Stimulated activated effector memory CD8-positive, alpha-beta T cell treated with anti-CD3 and anti-CD28 coated beads, Interleukin-12 subunit alpha, Interleukin-12 subunit beta, amount 100 ng/mL, for 72 hours (primary cell): ENCODE results near the gene VPS51.

Experiments used
- ATAC-seq: fragments of 150-1000 bp; cut with Tn5 transposase; 2 replicates; pipeline ENCODE4 v1.10.0; 2021
- DNase-seq, 2 donors: peaks; one replicate each; pipeline ENCODE4 v3.0.0; 2021 to 2022; ENCODE audit warnings: low spot score in 2 of 2
- H3K27ac Mint-ChIP-seq: one replicate; pipeline ENCODE4 v1.8.0; 2022; ENCODE audit warnings: mild to moderate bottlenecking, mixed read lengths
- H3K36me3 Mint-ChIP-seq: one replicate; pipeline ENCODE4 v1.8.0; 2022; ENCODE audit warnings: mild to moderate bottlenecking, mixed read lengths
- H3K4me1 Mint-ChIP-seq: one replicate; pipeline ENCODE4 v1.8.0; 2022; ENCODE audit warnings: mixed read lengths
- H3K4me3 Mint-ChIP-seq: one replicate; pipeline ENCODE4 v1.8.0; 2022; ENCODE audit warnings: mild to moderate bottlenecking, mixed read lengths
- H3K9me3 Mint-ChIP-seq: one replicate; pipeline ENCODE4 v1.8.0; 2022; ENCODE audit warnings: mixed read lengths

The VPS51 gene

DNA sequence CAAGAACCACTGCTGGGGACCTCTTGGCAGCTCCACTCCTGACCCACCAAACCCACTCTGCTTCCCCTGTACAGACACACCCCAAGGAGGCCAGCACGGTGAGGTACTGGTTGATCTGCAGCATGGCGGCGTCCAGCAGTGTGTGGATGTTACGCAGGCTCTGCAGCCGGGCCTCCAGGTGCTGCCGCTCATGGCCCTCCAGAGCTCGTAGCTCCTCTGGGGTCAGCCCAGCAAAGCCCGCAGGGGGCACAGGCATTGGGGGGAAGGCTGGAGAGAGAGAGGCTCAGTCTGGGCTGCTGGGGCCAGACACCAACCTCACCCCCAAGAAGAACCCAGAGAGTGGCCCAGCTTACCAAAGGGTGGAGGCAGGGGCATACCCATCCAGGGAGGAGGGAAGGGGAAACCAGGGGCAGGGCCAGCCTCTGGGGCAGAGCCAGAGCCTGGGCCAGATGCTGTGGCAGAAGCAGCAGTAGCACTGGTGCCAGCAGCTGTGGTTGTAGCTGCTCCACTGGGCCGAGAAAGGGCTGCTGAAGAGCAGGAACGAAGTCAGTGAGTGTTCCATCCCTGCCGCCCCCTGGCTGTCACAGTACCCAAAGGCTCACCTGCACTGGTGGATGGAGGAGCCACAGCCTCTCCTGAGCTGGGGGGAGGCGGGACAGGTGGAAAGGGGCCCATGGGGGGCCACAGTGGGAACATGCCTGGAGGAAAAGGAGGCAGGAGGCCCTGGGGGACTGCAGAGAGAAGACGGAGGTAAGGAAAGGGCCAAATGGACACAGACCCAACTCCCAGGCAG is 33.8 kb downstream of the VPS51 start:
- peaks cover 99% of the 10 kb centered on the region for H3K36me3 Mint-ChIP-seq
- H3K27ac Mint-ChIP-seq: peak overlapping the region; percentile 43

DNA sequence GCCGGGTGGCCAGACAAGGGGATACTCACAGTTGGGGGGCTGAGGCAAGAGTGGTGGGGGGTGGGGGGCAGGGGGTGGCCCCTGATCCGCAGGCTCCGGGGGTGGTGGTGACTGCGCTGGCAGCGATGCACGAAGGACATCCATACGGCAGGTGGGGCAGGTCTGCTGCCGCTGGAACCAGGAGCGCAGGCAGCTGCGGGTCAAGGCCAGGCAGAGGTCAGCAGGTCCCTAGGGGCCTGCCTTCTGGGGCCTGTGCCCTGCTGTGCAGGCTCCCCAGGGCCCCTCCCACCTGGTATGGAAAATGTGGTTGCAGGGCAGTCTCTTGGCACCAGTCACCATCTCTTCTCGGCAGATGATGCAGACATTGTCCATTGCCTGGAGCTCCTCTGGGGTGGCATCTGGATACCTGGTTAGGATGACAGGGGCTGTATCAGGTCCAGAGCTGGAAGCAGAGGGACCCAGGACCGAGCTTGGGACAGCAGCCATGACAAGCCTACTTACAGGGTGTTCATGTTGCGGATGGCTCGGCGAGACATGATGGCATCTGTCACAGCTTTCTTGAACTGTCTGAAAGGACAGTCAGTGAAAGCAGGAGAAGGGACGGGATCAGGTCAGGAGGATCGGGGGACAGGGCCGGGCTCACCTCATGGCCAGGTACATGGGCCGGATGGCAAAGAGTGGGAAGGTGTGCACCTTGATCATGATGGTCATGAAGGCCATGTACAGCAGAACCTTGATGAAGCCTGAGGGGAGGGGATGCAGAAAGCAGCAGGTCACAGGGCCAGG is 34.8 kb downstream of the VPS51 start:
- H3K4me3 Mint-ChIP-seq: no peak overlapping the region
- peak overlapping the region; percentile 43 for H3K27ac Mint-ChIP-seq
- H3K9me3 Mint-ChIP-seq: no peaks in the 10 kb centered on the region
- H3K4me1 Mint-ChIP-seq: peaks cover 43% of the 10 kb centered on the region
- H3K36me3 Mint-ChIP-seq: peaks cover 99% of the 10 kb centered on the region
- DNase-seq: no peak
- ATAC-seq: no peak

More for the DNA sequence above, 33.8 kb downstream of the VPS51 start:
- no peaks in the 10 kb centered on the region for H3K9me3 Mint-ChIP-seq
- peaks cover 36% of the 10 kb centered on the region for H3K4me1 Mint-ChIP-seq
- DNase-seq (no peak), ATAC-seq (no peak)
- no peak overlapping the region for H3K4me3 Mint-ChIP-seq

DNA sequence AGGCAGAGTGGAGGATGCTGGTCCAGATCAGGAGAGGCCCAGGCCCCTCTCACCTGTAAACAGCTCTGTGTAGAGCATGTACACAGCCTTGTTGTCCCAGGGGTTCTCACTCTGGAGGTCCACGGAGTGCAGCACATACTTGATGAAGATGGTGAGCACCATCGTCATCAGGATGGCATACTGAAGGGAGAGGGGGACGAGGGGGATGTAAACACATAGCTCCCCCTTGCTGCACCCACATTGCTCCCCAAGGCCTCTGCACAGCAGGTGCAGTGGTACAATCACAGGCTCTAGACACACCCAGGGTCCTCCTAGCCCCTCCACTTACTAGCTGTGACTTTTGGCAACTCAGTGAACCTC is 35.4 kb downstream of the VPS51 start:
- ATAC-seq (no peak), DNase-seq (no peak)
- Mint-ChIP-seq H3K36me3 (peaks cover 99% of the 10 kb centered on the region), H3K4me3 (no peak overlapping the region), H3K27ac (peak overlapping the region; percentile 43), H3K4me1 (peaks cover 49% of the 10 kb centered on the region), H3K9me3 (no peaks in the 10 kb centered on the region)

DNA sequence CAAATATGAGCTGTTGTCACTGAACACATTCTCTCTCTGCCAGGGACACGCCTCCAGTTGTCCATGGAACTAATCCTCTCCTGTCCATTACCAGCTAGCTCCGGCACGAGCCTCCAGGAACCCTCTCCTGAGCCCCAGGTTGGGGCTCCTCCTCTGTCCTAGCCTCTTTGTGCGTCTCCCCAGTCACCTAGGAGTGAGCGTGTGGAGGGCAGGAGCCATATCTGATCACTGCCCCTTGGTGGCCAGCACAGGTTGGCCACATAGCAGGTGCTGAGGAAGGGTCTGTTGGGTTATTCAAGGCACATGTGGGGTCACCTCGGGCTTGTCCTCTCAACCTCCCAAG is 35.9 kb downstream of the VPS51 start:
- Mint-ChIP-seq H3K9me3 (no peaks in the 10 kb centered on the region), H3K27ac (peak overlapping the region; percentile 100), H3K4me1 (peaks cover 53% of the 10 kb centered on the region), H3K4me3 (peak overlapping the region; percentile 98), H3K36me3 (peaks cover 94% of the 10 kb centered on the region)
- DNase-seq (no peak), ATAC-seq (no peak)

DNA sequence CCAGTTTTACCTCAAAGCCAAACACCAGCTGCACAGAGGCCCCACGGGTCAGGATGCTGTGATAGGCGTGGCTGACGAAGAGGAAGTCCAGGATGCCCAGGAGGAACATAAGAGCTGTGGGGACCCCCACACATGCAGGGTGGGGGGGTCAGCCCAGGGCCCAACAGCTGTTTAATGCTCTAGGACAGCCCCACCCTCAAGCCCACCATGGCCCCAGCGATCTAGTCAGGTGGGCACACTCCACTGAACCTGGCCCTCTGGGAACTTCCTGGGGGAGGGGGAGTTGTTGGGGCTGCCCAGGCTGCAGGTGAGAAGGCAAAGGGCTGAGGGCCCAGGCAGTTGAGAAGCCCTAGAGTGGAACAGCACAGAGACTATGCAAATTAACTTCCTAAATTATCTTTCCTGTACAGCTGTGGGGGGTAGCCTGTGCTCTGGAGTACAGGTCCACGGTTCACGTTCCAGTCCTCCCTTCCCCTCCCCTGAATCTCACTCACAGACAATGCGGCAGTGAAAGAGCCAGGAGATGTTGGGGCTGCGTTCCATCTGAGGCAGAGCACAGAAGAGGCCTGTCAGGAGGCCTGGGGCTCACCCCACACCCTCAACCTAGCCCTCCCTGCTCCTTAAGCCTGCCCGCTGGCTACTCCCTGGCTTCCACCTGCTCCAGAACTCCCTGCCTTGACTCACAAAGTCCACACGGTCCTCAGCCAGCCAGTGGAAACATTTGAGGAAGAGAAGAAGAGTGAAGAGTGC is 36.4 kb downstream of the VPS51 start:
- ATAC-seq (no peak), DNase-seq (no peak)
- no peaks in the 10 kb centered on the region for H3K9me3 Mint-ChIP-seq
- peak overlapping the region; percentile 98 for H3K4me3 Mint-ChIP-seq
- peaks cover 53% of the 10 kb centered on the region for H3K4me1 Mint-ChIP-seq
- peak overlapping the region; percentile 100 for H3K27ac Mint-ChIP-seq
- H3K36me3 Mint-ChIP-seq: peaks cover 89% of the 10 kb centered on the region

DNA sequence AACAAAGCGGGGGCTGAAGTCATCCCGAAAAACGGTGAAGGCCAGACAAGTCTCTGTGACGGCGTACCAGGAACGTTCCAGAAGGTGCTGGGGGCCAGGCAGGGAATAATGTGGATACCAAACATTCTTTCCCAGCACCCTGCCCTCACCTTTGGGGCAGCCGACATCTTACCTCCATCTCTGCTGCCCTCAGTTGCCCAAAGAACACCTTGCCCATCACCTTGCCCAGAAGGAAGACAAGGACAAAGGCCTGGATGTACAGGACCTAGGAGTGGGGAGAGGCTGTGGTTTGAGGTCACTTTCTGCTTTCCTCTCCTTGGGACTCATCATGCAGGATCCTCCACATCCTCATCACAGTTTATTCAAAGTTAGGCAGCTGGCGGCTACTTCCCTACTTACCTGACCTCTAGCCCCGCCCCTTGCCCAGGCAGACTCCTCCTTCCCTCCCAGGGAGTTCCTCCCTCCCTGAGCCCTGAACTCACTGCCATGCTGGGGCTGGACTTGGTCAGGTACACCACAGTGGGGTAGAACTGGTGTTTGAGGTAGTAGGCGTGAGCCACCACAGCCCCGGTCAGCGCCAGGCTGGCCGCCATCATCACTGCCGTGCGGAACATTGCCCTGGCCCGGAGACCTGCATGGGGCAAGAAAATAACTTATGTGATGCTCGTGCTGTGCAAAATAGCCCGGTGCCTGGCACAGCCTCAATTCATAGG is 37.1 kb downstream of the VPS51 start:
- Mint-ChIP-seq H3K36me3 (peaks cover 81% of the 10 kb centered on the region), H3K27ac (peak overlapping the region; percentile 100), H3K4me3 (peak overlapping the region; percentile 98), H3K4me1 (peaks cover 53% of the 10 kb centered on the region), H3K9me3 (no peaks in the 10 kb centered on the region)
- no peak for ATAC-seq
- no peak for DNase-seq

DNA sequence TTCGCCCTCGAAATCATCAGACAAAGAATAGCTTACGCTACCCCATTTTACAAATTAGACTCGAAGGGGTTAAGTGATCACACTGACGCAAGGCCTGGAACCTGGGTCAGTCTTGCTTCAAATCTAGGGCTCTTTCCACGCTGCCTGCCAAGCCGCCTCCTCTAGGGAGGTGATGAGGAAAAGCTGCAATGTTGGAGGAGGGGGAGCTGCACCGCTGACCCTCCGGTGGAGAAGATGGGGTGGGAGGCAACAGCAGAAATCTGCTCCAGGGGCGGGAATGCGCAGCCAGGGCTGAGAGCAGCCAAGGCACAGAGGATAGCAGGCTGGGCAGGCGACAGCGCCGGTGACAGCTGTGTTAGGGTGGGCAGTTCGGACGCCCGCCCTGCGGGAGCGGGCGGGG is 37.7 kb downstream of the VPS51 start:
- Mint-ChIP-seq H3K9me3 (no peaks in the 10 kb centered on the region), H3K27ac (peak overlapping the region; percentile 100), H3K36me3 (peaks cover 76% of the 10 kb centered on the region), H3K4me3 (peak overlapping the region; percentile 98), H3K4me1 (peaks cover 53% of the 10 kb centered on the region)
- no peak for DNase-seq
- no peak for ATAC-seq

DNA sequence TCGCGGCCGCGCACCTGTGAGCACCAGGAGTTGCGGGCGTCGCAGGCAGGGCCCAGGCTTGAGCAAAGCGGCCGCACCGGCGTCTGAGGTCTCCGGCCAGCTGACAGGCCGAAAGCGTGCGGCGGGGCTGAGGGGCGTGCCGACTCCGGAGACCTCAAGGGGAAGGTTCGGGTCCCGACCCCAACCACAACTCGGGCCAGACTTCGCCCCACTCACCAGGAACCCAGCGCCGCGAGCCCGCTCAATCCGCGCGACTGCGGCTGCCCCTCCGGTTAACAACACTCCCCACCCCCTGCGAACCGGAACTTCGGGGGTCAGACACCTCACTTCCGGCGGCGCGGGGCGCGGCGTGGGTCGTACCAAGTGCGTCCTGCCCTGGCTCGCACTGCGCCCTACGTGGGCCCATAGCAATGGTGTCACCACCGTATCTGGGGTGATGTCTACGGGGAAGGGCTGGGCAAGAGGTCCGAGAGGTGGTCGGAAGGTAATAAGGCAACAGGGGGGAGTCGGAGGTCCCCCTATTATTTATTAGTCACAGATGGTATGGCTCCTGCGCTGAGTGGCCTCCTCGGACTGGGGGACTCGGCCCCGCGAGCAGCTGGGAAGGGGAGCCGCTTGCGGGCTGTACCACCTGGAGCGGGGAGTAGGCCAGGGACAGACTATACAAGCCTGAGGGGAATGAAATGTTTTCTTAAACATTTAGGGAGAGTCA is 38.4 kb downstream of the VPS51 start, which contains the start of gene SYVN1:
SYVN1 (minus strand) TSS at position 280 of the 712 bp plus-strand sequence. CDS start 918 bp downstream, outside the sequence.
- peak within 1 kb of the TSS; percentile 100 for H3K27ac Mint-ChIP-seq
- ATAC-seq (peak; percentile 92), DNase-seq (peak; percentile 86 to 95)
- peak within 1 kb of the TSS; percentile 98 for H3K4me3 Mint-ChIP-seq
- peaks cover 69% of the 10 kb centered on the region for H3K36me3 Mint-ChIP-seq
- no peaks in the 10 kb centered on the region for H3K9me3 Mint-ChIP-seq
- H3K4me1 Mint-ChIP-seq: peaks cover 53% of the 10 kb centered on the region

DNA sequence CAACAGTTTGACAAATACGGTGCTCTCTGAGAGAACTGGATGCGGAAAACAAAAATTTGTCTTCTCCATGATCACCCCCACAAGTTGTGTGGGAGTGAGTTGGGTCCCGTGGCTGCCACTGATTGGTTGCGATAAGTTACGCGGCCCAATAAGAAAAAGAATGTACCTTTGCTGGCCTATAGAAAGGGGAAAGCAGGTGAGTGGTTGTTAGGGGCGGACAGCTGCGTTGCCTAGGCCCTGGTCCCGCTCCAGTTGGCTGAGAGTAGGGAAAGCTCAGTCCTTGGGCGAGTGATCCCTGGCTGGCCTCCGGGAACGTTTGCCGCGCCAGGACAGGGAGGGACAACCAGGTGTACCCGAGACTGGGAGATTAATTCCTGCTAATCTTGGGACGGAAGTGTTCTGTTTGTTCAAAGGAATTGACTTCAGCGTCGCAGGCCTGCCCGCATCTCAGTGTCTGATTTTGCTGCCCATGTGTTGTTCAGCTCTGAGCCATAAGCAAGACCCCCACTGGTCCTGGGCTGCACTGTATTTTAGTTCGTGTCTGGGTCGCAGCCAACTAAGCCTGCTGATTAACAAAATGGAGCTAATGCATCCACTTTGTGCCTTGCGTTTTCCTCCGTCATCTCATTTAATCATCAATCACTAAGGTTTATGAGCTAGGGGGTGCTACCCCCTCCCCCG is 39.1 kb downstream of the VPS51 start:
- ATAC-seq (peak; percentile 91), DNase-seq (no peak)
- peaks cover 53% of the 10 kb centered on the region for H3K4me1 Mint-ChIP-seq
- H3K36me3 Mint-ChIP-seq: peaks cover 62% of the 10 kb centered on the region
- peak overlapping the region; percentile 98 for H3K4me3 Mint-ChIP-seq
- peak overlapping the region; percentile 100 for H3K27ac Mint-ChIP-seq
- H3K9me3 Mint-ChIP-seq: no peaks in the 10 kb centered on the region

DNA sequence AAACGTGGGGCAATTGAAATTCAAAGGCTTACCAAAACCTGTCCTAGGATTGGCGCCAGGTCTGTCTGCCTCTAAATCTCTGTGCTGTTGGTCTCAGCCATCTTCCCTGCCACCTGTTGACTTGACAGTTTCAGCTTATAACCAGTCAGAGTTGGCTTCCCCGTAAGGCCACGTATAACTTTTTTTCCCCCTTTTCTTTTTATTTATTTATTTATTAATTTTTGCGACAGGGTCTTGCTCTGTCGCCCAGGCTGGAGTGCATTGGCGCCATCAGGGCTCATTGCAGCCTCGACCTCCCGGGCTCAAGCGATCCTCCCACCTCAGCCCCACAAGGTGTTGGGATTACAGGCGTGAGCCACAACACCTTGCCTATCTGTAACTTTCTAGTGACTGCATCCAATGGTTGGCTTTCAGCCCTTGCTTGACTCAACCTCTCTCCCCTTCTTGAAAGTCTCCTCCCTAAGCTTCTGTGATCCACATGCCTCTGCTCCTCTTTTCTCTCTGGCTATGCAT is 39.7 kb downstream of the VPS51 start:
- Mint-ChIP-seq H3K27ac (peak overlapping the region; percentile 100), H3K36me3 (peaks cover 56% of the 10 kb centered on the region), H3K9me3 (no peaks in the 10 kb centered on the region), H3K4me1 (peaks cover 53% of the 10 kb centered on the region), H3K4me3 (peak overlapping the region; percentile 98)
- DNase-seq: no peak
- no peak for ATAC-seq

DNA sequence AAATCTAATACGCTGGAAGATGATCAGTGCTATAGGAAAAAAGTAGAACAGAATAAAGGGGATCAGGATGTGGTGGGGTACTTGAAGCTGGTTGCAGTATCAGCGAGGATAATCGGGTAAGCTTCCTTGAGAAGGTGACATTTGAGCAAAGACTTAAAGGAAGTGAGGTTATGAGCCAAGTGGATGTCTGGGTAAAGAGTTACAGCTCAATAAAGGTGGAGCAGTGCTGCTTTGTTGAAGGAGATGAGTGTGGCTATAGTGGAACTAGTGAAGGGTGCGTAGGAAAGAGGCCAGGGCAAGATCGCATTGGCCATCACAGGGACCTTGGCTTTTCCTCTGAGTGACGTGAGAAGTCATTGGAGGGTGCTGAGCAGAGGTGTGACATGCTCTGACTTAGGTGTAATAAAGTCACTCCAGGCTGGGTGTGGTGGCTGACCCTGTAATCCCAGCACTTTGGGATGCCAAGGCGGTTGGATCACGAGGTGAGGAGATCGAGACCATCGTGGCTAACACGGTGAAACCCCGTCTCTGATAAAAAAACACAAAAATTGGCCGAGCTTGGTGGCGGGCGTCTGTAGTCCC is 40.6 kb downstream of the VPS51 start:
- no peak for DNase-seq
- ATAC-seq: no peak
- Mint-ChIP-seq H3K4me3 (peak overlapping the region; percentile 98), H3K9me3 (no peaks in the 10 kb centered on the region), H3K27ac (peak overlapping the region; percentile 100), H3K4me1 (peaks cover 46% of the 10 kb centered on the region), H3K36me3 (peaks cover 47% of the 10 kb centered on the region)

DNA sequence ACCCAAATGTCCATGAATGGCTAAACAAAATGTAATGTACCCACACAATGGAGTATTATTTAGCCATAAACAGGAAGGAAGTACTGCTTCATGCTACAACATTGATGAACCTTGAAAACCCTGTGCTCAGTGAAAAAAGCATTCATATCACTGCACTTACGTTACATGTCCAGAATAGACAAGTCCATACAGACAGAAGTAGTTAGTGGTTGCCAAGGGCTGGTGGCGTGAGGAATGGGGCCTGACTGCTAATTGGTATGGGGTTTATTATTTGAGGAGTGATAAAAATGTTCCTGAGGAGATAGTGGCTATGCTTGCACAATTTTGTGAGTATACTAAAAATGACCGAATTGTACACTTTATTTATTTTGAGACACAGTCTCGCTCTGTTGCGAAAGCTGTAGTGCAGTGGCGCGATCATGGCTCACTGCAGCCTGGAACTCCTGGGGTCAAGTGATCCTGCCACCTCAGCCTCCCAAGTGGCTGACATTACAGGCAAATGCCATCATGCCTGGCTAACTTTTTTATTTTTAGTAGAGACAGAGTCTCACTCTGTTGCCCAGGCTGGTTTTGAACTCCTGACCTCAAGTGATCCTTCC is 46.0 kb downstream of the VPS51 start:
- Mint-ChIP-seq H3K4me3 (no peak overlapping the region), H3K9me3 (no peaks in the 10 kb centered on the region), H3K27ac (no peak overlapping the region), H3K36me3 (no peaks in the 10 kb centered on the region), H3K4me1 (no peaks in the 10 kb centered on the region)
- DNase-seq (no peak), ATAC-seq (no peak)

DNA sequence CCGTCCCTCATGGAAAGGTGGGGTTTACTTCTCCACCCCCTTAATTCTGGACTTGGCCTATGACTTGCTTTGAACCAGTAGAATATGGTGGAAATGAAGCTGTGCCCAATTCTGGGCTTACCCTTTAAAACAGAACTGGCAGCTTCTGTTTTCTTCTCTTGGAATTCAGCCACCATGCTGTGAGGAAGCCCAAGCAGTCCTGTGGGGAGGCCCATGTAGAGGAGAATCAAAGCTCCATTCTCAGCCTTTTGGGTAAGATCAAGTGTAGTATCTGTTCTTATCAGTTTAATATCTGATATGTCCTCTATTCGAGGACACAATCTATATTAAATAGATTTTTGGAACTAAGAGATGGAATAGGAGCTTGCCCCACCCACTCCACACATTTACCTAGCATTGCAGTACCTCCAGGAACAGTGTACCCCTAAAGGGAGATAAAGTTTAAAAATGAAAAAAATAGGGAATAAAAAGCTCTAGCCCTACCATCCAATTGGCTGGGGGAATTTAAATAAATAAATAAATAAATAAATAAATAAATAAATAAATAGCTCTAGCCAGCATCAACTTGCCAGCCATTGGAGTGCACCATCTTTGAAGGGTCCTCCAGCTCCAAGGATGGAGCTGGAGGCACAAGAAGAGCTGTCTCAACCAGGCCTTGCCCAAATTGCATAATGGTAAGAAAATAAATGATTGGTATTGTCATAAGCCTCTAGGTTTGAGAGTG is 51.5 kb downstream of the VPS51 start:
- Mint-ChIP-seq H3K4me3 (no peak overlapping the region), H3K27ac (no peak overlapping the region), H3K9me3 (no peaks in the 10 kb centered on the region), H3K36me3 (peaks cover 5% of the 10 kb centered on the region), H3K4me1 (peaks cover 15% of the 10 kb centered on the region)
- ATAC-seq (no peak), DNase-seq (no peak)
